H9 (cell line): ENCODE results near the gene LSM8. TPM values are rescaled to one million over a fixed set of nuclear protein-coding genes. Genes with fewer than 3 reads are reported as not detected.

Experiments
- DNase-seq: peaks from one replicate; pipeline ENCODE4 v3.0.0-alpha.2; 2017
- H2AFZ ChIP-seq: one replicate; pipeline ENCODE4 v1.6.1; 2013; ENCODE audit warnings: mild to moderate bottlenecking, low read length, control low read depth, moderate library complexity
- H2AK5ac ChIP-seq: 2 replicates; pipeline ENCODE4 v1.6.1; 2013; ENCODE audit warnings: low read length, control low read depth, mixed read lengths; ENCODE audit not compliant: insufficient read length
- H2BK120ac ChIP-seq: one replicate; pipeline ENCODE4 v1.6.1; 2013; ENCODE audit warnings: low read depth, mild to moderate bottlenecking, low read length, control low read depth, inconsistent platforms; ENCODE audit not compliant: poor library complexity, severe bottlenecking
- H2BK12ac ChIP-seq: 2 replicates; pipeline ENCODE4 v1.6.1; 2013; ENCODE audit warnings: low read length, control low read depth, mixed read lengths, low read depth; ENCODE audit not compliant: insufficient read length
- H2BK15ac ChIP-seq: 2 replicates; pipeline ENCODE4 v1.6.1; 2013; ENCODE audit warnings: low read depth, low read length, control low read depth
- H2BK20ac ChIP-seq: one replicate; pipeline ENCODE4 v1.6.1; 2013; ENCODE audit warnings: low read depth, mild to moderate bottlenecking, low read length, control low read depth, inconsistent platforms; ENCODE audit not compliant: poor library complexity, severe bottlenecking
- H2BK5ac ChIP-seq: 2 replicates; pipeline ENCODE4 v1.6.1; 2013; ENCODE audit warnings: low read length, control low read depth, mixed read lengths; ENCODE audit not compliant: insufficient read length
- H3K14ac ChIP-seq: 2 replicates; pipeline ENCODE4 v1.6.1; 2013; ENCODE audit warnings: low read length, control low read depth; ENCODE audit not compliant: insufficient read depth
- H3K18ac ChIP-seq: 2 replicates; pipeline ENCODE4 v1.6.1; 2013; ENCODE audit warnings: low read depth, mild to moderate bottlenecking, mixed read lengths, low read length, control low read depth; ENCODE audit not compliant: insufficient read length
- H3K23ac ChIP-seq: 2 replicates; pipeline ENCODE4 v1.6.1; 2013; ENCODE audit warnings: low read length, control low read depth, mixed read lengths, low read depth; ENCODE audit not compliant: insufficient read length
- H3K23me2 ChIP-seq: 2 replicates; pipeline ENCODE4 v1.6.1; 2013; ENCODE audit warnings: low read depth, mild to moderate bottlenecking, mixed read lengths, low read length, control low read depth; ENCODE audit not compliant: insufficient read length, poor library complexity, severe bottlenecking
- H3K27ac ChIP-seq: 2 replicates; pipeline ENCODE4 v1.5.1; 2013; ENCODE audit warnings: low read length, control low read depth, mixed read lengths, low read depth; ENCODE audit not compliant: insufficient read length
- H3K27me3 ChIP-seq: 2 replicates; pipeline ENCODE4 v1.6.1; 2013; ENCODE audit warnings: low read length, control low read depth, inconsistent platforms; ENCODE audit not compliant: insufficient read depth
- H3K4ac ChIP-seq: 2 replicates; pipeline ENCODE4 v1.6.1; 2013; ENCODE audit warnings: low read depth, mild to moderate bottlenecking, control low read depth, inconsistent platforms, low read length, moderate library complexity
- H3K4me1 ChIP-seq: 2 replicates; pipeline ENCODE4 v1.6.1; 2013; ENCODE audit warnings: low read length, control low read depth, inconsistent platforms; ENCODE audit not compliant: insufficient read depth
- H3K4me2 ChIP-seq: 2 replicates; pipeline ENCODE4 v1.6.1; 2013; ENCODE audit warnings: low read length, control low read depth, mixed read lengths; ENCODE audit not compliant: insufficient read length, insufficient read depth
- H3K56ac ChIP-seq: 2 replicates; pipeline ENCODE4 v1.6.1; 2013; ENCODE audit warnings: low read depth, mild to moderate bottlenecking, mixed read lengths, low read length, control low read depth; ENCODE audit not compliant: insufficient read length
- H3K79me1 ChIP-seq: 2 replicates; pipeline ENCODE4 v1.6.1; 2013; ENCODE audit warnings: low read depth, mild to moderate bottlenecking, moderate library complexity, low read length, control low read depth, inconsistent platforms; ENCODE audit not compliant: insufficient read depth, poor library complexity, severe bottlenecking
- H3K79me2 ChIP-seq: 2 replicates; pipeline ENCODE4 v1.6.1; 2013; ENCODE audit warnings: low read length, control low read depth, inconsistent platforms; ENCODE audit not compliant: insufficient read depth
- H3K9ac ChIP-seq: 2 replicates; pipeline ENCODE4 v1.6.1; 2013; ENCODE audit warnings: low read length, control low read depth, mixed read lengths; ENCODE audit not compliant: insufficient read length; ENCODE audit errors: extremely low read depth
- H3K9me3 ChIP-seq: one replicate; pipeline ENCODE4 v1.6.1; 2013; ENCODE audit warnings: low read depth, low read length, inconsistent platforms; ENCODE audit not compliant: control insufficient read depth
- H3T11ph ChIP-seq: one replicate; pipeline ENCODE4 v1.6.1; 2013; ENCODE audit warnings: mild to moderate bottlenecking, low read length, control low read depth, inconsistent platforms
- H4K20me1 ChIP-seq: one replicate; pipeline ENCODE4 v1.6.1; 2013; ENCODE audit not compliant: control insufficient read depth, insufficient read length, insufficient read depth
- H4K5ac ChIP-seq: 2 replicates; pipeline ENCODE4 v1.6.1; 2013; ENCODE audit warnings: low read depth, mild to moderate bottlenecking, mixed read lengths, low read length, control low read depth; ENCODE audit not compliant: insufficient read length
- H4K8ac ChIP-seq: replicated peaks from 2 replicates; pipeline ENCODE4 v1.6.1; 2013; ENCODE audit warnings: low read length, control low read depth, mixed read lengths, low read depth; ENCODE audit not compliant: insufficient read length
- H4K91ac ChIP-seq: 2 replicates; pipeline ENCODE4 v1.6.1; 2013; ENCODE audit warnings: low read depth, mild to moderate bottlenecking, moderate library complexity, mixed read lengths, low read length, control low read depth; ENCODE audit not compliant: insufficient read length
- H3K27ac Mint-ChIP-seq, 3 experiments: 2 replicates in 2 of 3; 3 replicates in 1 of 3; pipeline ENCODE4 v1.8.0; 2020 to 2021; ENCODE audit warnings: mixed read lengths in 3 of 3, mild to moderate bottlenecking in 1 of 3, moderate library complexity in 1 of 3
- H3K27me3 Mint-ChIP-seq: 2 replicates; pipeline ENCODE4 v1.8.0; 2021; ENCODE audit warnings: low read depth, mild to moderate bottlenecking, moderate library complexity, mixed read lengths
- H3K36me3 Mint-ChIP-seq, 3 experiments: 2 replicates in 2 of 3; 3 replicates in 1 of 3; pipeline ENCODE4 v1.8.0; 2020 to 2021; ENCODE audit warnings: low read depth in 3 of 3, mixed read lengths in 3 of 3; ENCODE audit not compliant: insufficient read depth in 1 of 3
- H3K4me1 Mint-ChIP-seq, 2 experiments: 2 replicates each; pipeline ENCODE4 v1.8.0; 2020; ENCODE audit warnings: mixed read lengths in 2 of 2
- H3K4me3 Mint-ChIP-seq, 2 experiments: 2 replicates in 1 of 2; 3 replicates in 1 of 2; pipeline ENCODE4 v1.8.0; 2020 to 2021; ENCODE audit warnings: mild to moderate bottlenecking in 2 of 2, mixed read lengths in 2 of 2, moderate library complexity in 1 of 2
- H3K9me3 Mint-ChIP-seq, 2 experiments: 2 replicates in 1 of 2; 3 replicates in 1 of 2; pipeline ENCODE4 v1.8.0; 2020; ENCODE audit warnings: mild to moderate bottlenecking in 2 of 2, mixed read lengths in 2 of 2, moderate library complexity in 1 of 2
- WGBS: extraction: QIAGEN DNeasy Blood & Tissue Kit; methylation state at CpG from one replicate; pipeline ENCODE4 v1.1.7; 2013; ENCODE audit warnings: missing lambda C conversion rate, low lambda C conversion rate, mixed read lengths; ENCODE audit not compliant: insufficient read length; ENCODE audit errors: extremely low coverage; 5-methylcytosine and 5-hydroxymethylcytosine counted together
- total RNA-seq: library from RNA; stranded (reverse); gene quantifications from 2 replicates; pipeline ENCODE4 v1.2.1, GENCODE V29; 2021
- TF ChIP-seq, protein P1 (sequence below): fragments of 200-600 bp; sonication (generic); conservative IDR thresholded peaks from 3 replicates; pipeline ENCODE4 v1.8.0; 2021; ENCODE audit warnings: antibody characterized with exemption, mild to moderate bottlenecking

LSM8 gene
- total RNA-seq, 1 experiment from 2014 or later: 51.8 TPM

GRCh38 chr7:118183428-118183785, 557 bp upstream of the LSM8 start:
- Histone ChIP-seq H3K56ac (peak overlapping the region; percentile 88), H3K79me1 (no peaks in the 10 kb centered on the region), H3K23ac (no peak overlapping the region), H3K9ac (peak overlapping the region; percentile 99), H3K23me2 (peaks cover 6% of the 10 kb centered on the region), H2BK20ac (no peak overlapping the region), H3K79me2 (peaks cover 13% of the 10 kb centered on the region; the same call in 1 of the 2 replicates), H3T11ph (no peak overlapping the region), H2BK5ac (peak overlapping the region; percentile 77), H3K18ac (peak overlapping the region; percentile 91), H4K91ac (no peak overlapping the region), H2BK15ac (no peak overlapping the region), H3K27ac (peak overlapping the region; percentile 79), H2BK120ac (no peak overlapping the region), H2AK5ac (no peak overlapping the region), H3K4me2 (peak overlapping the region; percentile 88), H2AFZ (no peak overlapping the region), H4K5ac (peak overlapping the region; percentile 92), H4K20me1 (no peaks in the 10 kb centered on the region), H3K14ac (peak overlapping the region; percentile 93; the same call in 1 of the 2 replicates), H3K27me3 (no peaks in the 10 kb centered on the region), H3K9me3 (no peaks in the 10 kb centered on the region), H2BK12ac (no peak overlapping the region), H3K4me1 (no peaks in the 10 kb centered on the region), H3K4ac (no peak overlapping the region; the same call in 1 of the 2 replicates), H4K8ac (no peak overlapping the region)
- Mint-ChIP-seq H3K36me3 (peaks cover 13 to 31% (median 30%) of the 10 kb centered on the region in 3 experiments), H3K9me3 (no peaks in the 10 kb centered on the region; a peak in 2 of 5 replicates), H3K27ac (peak overlapping the region; percentile 96 to 100 (median 98)), H3K4me3 (peak overlapping the region; percentile 93 to 94), H3K27me3 (peaks cover 4% of the 10 kb centered on the region; the same call in 1 of the 2 replicates), H3K4me1 (peaks cover 13 to 22% of the 10 kb centered on the region in 2 experiments)
- no CpG with 5 or more reads among the region's 15 CpGs for WGBS
- DNase-seq: no peak
- TF ChIP-seq, protein P1, sequence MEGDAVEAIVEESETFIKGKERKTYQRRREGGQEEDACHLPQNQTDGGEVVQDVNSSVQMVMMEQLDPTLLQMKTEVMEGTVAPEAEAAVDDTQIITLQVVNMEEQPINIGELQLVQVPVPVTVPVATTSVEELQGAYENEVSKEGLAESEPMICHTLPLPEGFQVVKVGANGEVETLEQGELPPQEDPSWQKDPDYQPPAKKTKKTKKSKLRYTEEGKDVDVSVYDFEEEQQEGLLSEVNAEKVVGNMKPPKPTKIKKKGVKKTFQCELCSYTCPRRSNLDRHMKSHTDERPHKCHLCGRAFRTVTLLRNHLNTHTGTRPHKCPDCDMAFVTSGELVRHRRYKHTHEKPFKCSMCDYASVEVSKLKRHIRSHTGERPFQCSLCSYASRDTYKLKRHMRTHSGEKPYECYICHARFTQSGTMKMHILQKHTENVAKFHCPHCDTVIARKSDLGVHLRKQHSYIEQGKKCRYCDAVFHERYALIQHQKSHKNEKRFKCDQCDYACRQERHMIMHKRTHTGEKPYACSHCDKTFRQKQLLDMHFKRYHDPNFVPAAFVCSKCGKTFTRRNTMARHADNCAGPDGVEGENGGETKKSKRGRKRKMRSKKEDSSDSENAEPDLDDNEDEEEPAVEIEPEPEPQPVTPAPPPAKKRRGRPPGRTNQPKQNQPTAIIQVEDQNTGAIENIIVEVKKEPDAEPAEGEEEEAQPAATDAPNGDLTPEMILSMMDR: no peak
